Activated CD4-positive, alpha-beta T cell treated with anti-CD3 and anti-CD28 coated beads for 4 hours (primary cell): ENCODE data around the gene BTBD10.

Source experiments
- DNase-seq, 2 donors: peaks; one replicate each; pipeline ENCODE4 v3.0.0-alpha.2; 2020

BTBD10 gene

DNA sequence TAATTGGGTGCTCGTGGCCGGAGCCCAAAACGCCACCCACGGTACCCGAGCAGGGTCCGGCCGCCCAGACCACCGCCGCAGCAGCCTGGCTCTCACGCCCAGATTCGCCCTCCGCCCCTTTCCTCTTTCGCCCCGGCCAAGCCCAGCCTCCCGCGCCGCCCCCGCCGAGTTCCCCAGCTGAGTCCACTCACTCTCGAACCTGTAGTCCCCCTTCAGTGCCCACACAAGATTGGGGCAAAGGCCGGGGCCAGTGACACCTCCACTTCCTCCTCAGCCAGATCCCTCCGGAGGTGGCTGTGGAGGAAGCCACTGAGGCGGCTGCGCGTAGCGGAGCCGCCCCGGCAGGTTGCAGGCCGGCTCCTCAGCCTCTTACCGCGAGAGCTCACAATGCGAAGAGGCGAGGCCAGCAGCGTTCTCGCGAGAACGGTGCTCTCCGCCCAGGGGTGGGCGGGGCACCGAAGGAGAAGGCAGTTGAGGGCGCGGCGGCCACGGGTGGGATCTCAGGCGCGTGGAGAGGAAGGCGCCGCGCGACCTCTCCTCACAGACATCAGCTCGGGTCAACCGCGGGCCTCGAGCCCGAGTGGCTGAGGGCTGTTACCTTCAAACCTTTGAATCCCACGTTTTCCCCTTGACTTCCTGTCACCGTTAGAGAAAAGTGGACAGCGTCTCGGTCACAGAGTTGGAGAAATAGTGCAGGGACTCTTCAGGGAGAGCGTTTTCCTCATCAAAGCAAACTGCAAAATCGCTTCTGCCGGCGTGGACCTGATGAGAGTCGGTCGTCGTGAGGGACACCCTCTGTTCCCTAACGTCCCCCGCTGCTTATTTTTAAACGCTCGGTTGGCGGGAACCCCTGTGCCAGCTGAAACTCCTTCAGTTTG, at the start of gene BTBD10:
Gene BTBD10, minus strand, starts transcription at position 322 of the 878 bp plus-strand sequence. CDS start 18,098 bp downstream, outside the sequence.
- peak; percentile 91 for DNase-seq

DNA sequence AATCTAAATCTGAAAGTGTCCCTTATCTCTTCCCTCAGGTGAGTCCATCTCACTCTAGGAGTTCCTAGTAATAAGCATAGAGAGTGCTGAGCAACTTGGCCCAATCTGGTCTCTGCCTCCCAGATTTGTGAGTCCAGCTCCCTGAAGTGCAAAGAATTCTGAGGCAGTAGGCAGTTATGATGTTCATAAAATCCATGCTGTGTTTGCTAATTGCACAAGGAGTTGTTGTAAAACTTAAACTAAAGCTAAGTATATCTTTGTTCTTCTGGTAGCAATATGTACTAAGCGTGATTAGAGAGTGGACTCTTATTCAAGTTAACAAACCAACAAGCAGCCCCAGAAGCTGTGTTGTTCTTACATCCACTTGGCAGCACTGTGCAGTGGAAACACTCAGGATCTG, 40.4 kb upstream of the BTBD10 start:
- DNase-seq = no peak

DNA sequence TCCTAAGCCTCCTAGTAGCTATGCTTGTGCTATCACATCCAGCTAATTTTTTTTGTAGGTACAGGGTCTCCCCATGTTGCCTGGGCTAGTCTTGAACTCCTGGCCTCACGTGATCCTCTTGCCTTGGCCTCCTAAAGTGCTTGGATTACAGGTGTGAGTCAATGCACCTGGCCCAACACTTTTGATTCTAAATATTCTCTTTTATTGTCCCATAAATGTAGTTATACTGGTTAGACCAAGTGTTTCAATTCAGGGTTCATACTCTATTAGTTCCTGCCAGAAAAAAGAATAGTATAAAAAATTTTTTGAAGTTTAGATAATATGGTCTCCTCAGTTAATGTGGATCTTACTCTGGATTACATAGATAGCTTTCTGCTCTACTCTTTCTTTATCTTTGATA, 39.5 kb upstream of the BTBD10 start:
- DNase-seq = no peak

DNA sequence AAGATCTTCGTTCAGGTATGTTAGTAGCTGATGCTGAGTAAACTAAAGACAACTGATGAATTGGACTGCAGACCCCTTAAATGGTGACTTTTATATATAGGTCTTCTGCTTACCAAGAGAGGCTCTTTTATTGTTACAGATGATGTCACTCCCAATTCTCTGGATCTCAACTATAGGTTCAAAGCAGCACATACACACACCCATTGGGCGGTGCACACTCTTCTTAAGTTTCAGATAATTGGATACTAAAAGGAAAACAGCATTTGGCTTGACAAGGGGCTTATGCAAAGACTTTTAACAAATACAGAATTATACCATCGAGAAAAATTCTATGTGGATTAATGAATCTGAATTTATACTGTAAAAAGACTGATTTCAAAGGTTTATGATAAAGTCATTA, 32.9 kb upstream of the BTBD10 start, which contains the start of gene PTH:
Gene PTH, minus strand, starts transcription at position 69 of the 400 bp plus-strand sequence. CDS start 3,142 bp downstream, outside the sequence.
- no peak for DNase-seq

DNA sequence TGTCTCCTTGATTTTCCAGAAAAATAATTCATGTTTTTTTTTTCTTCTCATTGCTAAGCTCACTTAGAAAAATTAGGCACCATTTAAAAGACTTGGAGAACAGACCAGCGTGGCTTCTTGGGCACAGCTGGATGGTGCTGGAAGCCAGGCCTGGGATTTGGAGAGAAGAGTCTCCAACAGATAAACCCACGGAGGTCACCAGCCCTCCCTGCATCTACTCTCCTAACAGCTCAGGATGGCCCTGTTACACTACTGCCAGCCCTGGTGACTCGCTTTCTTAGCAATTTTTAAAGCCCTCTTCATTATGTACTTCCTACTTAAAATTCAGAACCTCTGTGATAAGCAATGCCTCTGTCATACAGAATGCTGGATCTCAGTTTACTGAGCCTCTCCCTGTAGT, 31.0 kb upstream of the BTBD10 start:
- DNase-seq = no peak

DNA sequence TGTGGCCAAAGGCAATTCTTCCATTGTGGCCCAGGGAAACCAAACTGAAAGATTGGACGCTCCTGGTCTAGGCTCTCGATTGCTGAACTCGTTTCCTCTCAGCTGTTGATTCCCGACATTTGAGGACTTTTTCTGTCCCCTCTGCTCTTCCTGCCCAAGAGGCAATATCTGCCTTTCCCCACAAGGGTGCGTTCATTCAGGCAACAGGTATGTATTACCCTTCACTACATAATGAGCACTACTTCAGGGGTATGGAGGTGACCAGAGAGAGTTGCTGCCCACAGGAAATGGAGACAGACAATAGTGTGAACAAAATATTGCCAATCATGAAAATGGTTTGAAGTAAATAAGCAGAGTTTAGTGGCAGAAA, 24.6 kb upstream of the BTBD10 start:
- peak in 1 of 2 donors; percentile 18 for DNase-seq

DNA sequence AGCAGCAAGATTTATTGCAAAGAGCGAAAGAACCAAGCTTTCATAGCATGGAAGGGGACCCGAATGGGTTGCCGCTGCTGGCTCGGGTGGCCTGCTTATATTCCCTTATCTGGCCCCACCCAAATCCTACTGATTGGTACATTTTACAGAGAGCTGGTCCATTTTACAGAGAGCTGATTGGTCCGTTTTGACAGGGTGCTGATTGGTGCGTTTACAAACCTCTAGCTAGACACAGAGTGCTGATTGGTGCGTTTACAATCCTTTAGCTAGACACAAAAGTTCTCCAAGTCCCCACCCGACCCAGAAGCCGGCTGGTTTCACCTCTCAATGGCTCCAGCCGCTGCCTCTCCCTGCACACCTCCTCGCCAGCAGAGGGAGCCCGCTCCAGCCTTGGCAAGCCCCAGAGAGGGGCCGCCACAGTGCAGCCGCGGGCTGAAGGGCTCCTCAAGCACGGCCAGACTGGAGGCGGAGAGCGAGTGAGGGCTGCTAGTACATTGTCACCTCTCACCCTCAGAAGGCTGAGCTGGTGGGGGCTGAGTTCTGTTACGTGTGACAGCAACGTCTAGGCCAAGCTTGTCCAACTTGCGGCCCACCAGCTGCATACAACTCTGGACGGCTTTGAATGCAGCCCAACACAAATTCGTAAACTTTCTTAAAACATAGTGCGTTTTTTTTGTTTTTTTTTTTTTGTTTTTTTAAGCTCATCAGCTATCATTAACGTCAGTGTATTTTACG, 24.1 kb upstream of the BTBD10 start:
- peak; percentile 44 to 64 for DNase-seq

DNA sequence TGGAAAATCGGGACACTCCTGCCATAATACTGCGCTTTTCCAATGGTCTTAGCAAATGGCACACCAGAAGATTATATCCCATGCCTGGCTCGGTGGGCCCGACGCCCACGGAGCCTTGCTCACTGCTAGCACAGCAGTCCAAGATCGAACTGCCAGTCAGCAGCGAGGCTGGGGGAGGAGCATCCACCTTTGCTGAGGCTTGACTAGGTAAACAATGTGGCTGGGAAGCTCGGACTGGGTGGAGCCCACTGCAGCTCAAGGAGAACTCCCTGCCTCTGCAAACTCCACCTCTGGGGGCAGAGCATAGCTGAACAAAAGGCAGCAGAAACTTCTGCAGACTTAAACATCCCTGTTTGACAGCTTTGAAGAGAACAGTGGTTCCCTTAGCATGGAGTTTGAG, 17.2 kb upstream of the BTBD10 start:
- DNase-seq = no peak

DNA sequence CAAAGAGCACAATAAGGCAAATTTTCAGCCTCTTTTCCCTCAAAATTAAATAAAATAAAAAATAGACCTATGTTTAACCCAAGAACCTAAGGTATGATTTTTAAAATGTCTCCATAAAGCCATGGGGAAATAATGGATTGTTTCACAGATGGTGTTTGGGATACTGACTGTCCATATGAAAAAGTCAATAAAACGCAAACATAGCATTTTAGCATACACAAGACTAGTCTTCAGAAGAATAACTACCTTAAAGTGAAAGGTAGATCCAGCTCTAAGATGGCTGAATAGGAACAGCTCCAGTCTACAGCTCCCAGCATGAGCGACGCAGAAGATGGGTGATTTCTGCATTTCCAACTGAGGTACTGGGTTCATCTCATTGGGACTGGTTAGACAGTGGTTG, 16.7 kb upstream of the BTBD10 start:
- DNase-seq = no peak

DNA sequence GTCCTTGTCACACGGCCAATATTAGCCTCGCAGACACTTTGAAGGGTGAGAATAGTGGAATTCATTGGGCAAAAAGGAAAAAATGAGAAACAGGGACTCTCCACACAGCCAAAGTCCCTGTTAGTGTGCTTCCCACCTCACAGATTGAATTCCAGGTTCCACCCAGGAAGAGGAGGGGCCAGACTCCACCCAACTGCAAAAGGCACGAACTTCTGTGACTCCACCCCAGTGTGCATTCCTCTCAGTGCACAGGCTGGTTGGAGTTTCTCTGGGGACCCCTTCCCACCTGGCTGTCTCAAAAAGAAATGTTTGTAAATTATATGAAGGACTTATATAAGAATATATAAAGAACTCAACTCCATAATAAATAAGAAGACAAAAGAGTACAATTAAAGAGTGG, 12.1 kb upstream of the BTBD10 start:
- DNase-seq = no peak

DNA sequence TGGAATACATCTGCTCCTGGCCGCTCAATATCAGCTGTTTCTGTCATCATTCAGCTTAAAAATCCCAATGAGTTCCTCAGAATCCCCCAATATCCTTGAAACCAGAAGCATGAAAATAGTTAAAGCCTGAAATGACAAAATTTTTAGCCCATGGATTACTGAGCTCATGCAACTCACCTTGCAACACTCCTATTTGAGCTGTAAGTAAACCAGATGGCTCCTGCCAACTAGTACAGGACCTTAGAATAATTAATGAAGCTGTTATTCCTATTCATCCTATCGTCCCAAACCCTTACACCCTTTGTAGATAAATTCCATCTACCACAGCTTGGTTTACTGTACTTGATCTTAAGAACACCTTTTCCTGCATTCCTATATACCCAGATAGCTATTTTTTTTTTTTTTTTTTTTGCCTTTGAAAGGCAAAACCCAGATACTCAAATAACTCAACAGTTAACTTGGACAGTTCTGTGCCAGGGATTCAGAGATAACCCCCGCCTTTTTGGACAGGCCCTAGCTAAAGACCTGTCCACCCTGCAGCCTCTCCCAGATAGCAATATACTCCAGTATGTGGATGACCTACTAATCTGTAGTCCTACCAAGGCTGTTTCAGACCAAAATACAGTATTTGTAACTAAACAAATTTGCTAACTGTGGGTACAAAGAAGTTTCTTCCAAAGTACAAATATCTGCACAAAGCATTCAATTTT, 10.1 kb upstream of the BTBD10 start:
- DNase-seq = no peak

DNA sequence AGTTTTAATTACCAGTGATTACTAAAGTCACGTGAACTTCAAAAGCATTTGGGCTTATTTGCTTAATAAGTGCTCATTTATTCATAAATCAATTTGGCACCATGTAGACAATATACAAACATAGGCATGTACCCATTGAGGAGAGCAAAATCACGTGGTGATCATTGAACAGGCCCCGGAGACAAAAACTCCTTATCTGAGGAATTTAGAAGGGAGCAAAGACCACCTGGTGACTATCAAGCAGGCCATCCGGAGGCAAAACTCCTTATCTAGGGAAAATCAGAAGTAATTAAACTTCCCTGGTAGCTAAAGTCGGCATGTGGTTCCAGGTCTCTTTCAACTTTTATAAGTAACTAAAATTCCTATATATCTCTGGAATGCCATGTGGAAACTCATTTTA, 5.7 kb upstream of the BTBD10 start:
- no peak for DNase-seq

DNA sequence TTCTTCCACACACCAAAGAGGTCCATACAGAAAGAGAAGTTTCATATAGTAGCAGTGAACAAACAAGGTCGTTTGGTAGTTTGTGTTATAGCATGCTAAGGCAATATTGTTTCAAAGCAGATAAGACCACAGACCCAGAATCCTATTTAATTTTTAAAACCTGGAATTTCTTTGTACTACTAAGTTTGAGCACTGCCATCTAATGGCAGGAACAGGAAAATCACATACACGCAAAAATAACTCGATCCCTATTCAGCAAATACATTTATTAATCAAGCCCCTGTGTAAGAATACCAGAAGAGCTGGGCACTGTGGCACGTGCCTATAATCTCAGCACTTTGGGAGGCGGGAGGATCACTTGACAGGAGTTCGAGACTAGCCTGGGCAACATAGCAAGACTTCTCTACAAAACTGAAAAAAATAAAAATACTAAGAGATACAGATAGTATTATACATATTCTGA, 2.9 kb upstream of the BTBD10 start:
- DNase-seq = no peak

DNA sequence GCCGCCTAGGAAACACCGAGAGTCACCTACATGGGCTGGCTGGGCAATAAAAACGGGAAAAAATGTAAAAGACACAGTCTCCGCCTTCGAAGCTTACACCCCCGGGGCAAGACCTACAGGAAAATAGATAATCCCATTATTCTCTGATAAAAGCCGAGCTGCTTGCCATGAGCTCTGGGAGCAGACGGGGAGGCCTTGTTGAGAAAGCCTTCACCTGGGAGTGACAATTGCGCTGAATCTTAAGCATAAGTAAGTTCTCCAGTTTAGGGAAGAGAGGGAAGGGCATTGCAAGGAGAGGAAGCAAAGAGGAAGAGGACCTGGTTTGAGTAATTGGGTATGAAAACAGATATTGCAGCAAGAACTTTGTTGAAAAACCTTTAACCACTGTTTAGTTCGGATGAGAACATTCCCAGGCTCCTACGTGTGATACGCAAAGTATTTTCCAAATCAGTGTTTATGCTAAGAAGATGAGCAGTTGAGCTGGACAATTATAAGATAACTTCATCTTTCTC, 813 bp upstream of the BTBD10 start:
- no peak for DNase-seq

DNA sequence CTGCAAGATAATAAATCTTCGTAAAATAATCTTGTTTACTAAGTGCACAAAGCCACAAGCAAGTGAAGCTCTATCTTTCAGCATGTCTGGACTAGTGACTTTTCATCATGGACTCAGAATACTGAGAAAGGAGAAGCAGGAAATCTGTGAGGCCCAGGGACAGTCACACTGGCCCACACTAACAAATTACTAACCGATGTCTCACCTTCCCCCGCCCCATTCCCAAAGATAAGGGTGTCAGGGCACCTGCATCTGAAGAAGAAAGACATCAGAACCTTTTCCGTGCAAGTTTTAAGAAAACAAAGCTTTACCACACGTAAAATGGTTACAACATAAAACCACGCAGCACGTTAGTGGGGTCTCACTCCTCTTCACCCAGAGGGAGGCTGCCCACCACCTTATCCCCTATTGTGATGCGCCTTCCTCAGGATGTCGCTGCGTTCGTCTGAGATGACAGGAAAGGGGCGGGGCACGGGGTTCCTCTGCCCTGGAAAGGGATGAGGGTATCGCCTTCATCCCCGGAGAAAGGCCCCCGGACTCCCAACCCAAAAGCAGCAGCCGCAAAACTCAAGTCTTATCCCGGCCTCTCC, 616 bp downstream of the BTBD10 start:
- DNase-seq = peak; percentile 46 to 50

DNA sequence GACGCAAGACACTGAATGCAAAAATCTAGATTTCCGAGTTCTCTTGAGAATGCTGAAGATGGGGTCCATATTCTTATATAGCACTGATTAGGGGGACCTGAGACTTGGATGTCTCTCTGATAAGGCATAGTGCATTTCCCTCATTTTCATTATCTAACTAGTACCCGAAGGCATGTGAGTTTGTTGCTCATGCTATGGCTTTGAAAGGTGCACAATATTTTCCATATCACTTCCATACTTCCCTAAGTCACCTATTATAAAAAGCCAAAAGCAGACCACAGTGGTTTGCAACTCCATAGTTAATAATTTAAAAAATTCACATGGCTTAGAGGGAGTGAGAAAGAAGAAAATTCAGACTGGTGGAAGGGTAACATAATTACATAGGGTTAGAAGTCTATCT, 1.7 kb downstream of the BTBD10 start:
- no peak for DNase-seq

DNA sequence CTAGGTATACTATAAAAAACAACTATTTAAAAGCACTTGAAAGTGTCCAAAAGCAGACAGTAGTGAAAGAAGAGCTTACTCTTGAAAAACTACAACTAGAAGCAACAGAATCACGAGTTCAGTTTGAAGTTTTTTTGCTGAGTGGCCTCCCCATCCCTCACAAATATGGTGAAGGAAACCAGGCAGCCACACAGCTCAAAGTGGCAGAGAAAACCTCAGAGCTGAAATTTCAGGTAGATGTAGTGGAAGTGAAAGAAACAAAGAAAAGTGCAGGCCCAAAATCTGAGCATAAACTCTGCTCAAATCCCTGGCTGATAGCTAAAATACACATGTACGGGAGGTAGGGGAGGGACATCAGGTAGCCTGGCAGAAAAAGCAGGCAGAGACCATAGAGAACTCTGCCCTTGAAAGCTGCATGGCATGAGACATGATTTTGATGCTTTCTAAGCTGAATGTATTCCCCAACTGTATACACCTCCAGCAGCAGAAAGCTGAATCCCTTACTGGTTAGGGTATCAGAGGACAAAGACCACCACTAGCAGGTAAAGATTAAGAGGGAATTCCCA, 12.1 kb downstream of the BTBD10 start:
- no peak for DNase-seq

DNA sequence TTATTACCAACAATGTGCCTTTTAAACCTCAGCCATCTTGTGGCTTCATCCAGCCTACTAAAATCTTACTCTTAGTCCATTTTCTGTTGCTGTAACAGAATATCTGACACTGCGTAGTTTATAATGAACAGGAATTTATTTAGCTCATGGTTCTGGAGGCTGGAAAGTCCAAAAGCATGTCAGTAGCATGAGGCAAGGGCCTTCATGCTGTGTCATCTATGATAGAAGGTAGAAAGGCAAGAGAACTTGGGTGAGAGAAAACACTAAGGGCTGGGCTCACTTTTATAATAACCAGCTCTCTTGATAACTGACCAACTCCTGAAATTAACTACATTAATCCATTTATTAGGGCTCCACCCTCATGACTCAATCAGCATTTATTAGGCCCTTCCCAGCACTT, 13.5 kb downstream of the BTBD10 start:
- DNase-seq = no peak

DNA sequence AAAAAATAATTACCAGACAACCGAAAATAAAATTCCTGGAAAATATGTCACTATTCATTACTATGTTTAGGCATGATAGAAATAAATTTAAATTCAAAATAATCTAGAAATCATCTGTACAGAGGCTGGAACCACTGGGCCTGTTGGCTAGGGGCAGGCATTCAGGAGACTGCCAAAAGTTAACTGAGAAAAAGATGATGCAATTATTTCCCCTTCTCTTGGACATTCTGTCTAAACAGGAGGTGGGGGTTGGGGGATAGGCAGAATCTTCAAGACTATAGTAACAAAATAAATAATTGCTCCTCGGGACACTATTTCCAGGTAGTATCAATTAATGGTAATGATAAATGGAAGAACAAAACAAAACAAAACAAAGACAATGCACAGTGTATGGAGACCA, 14.1 kb downstream of the BTBD10 start:
- DNase-seq = no peak

DNA sequence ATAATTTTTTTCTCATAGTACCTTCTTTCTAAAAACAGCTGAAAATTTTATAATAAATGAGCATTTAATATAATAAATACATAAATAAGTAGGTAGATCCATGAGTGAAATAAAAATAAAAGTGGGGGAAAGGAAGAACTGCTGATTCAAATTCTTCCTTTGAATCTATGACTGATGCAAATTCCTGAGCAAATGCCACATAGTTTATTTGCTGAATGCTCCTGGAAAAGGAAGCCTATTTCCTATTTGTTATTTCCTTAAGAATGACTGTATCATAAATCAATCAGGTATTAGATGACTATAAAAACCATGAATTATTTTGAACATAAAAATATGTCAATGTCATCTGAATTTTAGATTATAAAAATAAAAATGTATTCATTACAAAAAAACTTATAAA, 16.6 kb downstream of the BTBD10 start:
- DNase-seq = no peak

DNA sequence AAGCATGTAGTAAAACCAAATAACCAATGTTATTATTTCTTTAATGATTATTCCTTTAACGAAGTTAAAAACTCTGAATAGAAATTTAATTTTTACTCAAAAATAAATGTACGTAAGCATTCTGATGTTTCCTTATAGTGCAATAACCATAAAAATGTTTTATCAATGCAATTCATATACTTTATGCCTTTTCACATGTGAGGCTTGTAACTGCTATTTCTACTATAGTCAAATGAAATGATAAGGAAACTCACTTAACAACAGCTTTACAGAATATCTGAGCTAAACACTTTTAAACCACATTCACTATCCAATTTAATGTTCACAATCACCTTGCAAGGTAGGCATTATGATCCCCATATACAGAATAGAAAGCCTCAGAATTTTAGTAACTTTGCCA, 17.4 kb downstream of the BTBD10 start:
- DNase-seq = no peak

DNA sequence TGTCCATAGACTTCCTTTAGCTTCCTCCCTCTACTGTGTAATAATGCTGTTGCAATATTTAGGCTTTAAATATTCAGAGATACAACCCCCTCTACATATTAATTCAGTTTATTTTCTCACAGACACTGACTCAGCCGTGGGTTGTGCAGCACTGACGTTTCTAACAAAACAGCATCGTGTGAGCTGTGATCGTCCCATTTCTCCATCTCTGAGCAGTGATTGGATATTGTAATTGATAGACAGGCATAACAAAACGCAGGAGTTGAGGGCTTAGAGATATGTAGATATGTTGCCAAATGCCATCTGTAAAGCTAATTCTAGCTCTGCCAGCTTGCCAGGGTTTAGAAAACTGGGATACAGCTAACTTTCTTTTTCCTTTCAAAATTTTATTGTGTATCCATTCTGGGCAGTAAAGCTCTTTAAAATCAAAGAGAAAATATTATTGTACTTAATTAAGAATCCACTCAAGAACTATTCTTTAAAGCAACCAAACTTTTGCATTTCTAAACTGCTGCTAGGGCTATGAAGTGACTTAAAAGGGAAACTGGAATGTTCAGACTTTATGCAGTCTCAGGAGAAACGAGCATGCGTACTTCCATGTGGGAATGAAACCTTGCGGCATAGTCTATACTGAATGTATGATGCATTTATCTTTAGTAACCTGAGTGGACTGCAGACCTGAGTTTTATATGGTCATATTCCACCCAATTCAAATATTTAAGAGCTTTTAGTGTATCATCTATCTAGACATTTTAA, 22.7 kb downstream of the BTBD10 start:
- no peak for DNase-seq
